K562 (cell line): ENCODE measurements around the gene PFN2.

ENCODE experiments used
- NELFE ChIP-seq: IDR thresholded peaks from 2 replicates; pipeline ENCODE4 v1.6.1; 2011; ENCODE audit warnings: mild to moderate bottlenecking; ENCODE audit not compliant: insufficient read depth, insufficient read length
- POLR2A ChIP-seq: fragments of 450-650 bp; conservative IDR thresholded peaks from 2 replicates; pipeline ENCODE4 v1.6.1; 2016
- POLR2AphosphoS5 ChIP-seq: IDR thresholded peaks from 2 replicates; pipeline ENCODE4 v1.6.1; 2011; ENCODE audit warnings: mild to moderate bottlenecking, low read depth, low read length, moderate library complexity; ENCODE audit not compliant: control insufficient read depth, insufficient read depth
- PTBP1 ChIP-seq: fragments of 200-400 bp; formaldehyde crosslinking; IDR thresholded peaks from 2 replicates; pipeline ENCODE4 v1.6.1; 2017; ENCODE audit warnings: low read depth, low read length
- SMARCA4 ChIP-seq: fragments of 450-650 bp; IDR thresholded peaks from 2 replicates; pipeline ENCODE4 v1.6.1; 2016
- SP1 ChIP-seq: sonication (generic); formaldehyde crosslinking; IDR thresholded peaks from 2 replicates; pipeline ENCODE4 v1.8.1; 2022; ENCODE audit warnings: mild to moderate bottlenecking, missing genetic modification reagents
- ZNF263 ChIP-seq: sonication (generic); formaldehyde crosslinking; IDR thresholded peaks from 2 replicates; pipeline ENCODE4 v1.8.0; 2022; ENCODE audit warnings: mild to moderate bottlenecking, missing genetic modification reagents, borderline replicate concordance
- TF ChIP-seq, protein P1 (sequence below), 3 experiments: IDR thresholded peaks in 2 of 3; conservative IDR thresholded peaks in 1 of 3; 2 replicates each; pipeline ENCODE4 v1.5.1; 2011 to 2012; ENCODE audit warnings: low read length in 3 of 3, mild to moderate bottlenecking in 3 of 3, control low read depth in 2 of 3, improper control_type of control experiment in 1 of 3, inconsistent platforms in 1 of 3, low read depth in 1 of 3, mixed read lengths in 1 of 3, moderate library complexity in 1 of 3; ENCODE audit not compliant: insufficient read depth in 2 of 3
- TF ChIP-seq, protein P2 (sequence below): fragments of 150-350 bp; conservative IDR thresholded peaks from 2 replicates; pipeline ENCODE4 v1.6.1; 2014; ENCODE audit warnings: low read length
- TF ChIP-seq, protein P3 (sequence below): sonication (generic); formaldehyde crosslinking; IDR thresholded peaks from 2 replicates; pipeline ENCODE4 v1.4.0; 2020; ENCODE audit warnings: mild to moderate bottlenecking, missing genetic modification reagents
- TF ChIP-seq, protein P4 (sequence below): fragments of 250-450 bp; sonication (Bioruptor Pico); IDR thresholded peaks from 2 replicates; pipeline ENCODE4 v1.5.0; 2021
- TF ChIP-seq, protein P5 (sequence below): fragments of 450-650 bp; IDR thresholded peaks from 2 replicates; pipeline ENCODE4 v1.6.1; 2016

DNA sequence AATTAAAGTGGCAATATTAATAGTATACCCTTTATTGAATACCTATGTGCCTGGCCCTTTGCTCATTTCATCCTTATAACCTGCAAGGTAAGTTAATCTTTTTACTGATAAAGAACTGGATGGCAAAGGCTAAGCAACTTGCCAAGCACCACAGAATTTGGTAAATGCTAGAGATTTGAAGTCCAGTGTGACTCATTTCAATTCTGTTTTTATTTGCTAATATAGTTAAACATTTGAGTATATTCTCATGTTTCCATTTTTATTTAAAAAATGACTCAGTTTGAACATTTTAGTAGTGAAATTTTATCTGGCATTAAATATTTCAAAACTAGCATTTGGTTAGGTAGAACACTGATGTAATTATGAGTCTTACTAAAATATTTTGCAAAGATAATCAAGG is 11.3 kb downstream of the PFN2 start:
- TF ChIP-seq, protein P1, sequence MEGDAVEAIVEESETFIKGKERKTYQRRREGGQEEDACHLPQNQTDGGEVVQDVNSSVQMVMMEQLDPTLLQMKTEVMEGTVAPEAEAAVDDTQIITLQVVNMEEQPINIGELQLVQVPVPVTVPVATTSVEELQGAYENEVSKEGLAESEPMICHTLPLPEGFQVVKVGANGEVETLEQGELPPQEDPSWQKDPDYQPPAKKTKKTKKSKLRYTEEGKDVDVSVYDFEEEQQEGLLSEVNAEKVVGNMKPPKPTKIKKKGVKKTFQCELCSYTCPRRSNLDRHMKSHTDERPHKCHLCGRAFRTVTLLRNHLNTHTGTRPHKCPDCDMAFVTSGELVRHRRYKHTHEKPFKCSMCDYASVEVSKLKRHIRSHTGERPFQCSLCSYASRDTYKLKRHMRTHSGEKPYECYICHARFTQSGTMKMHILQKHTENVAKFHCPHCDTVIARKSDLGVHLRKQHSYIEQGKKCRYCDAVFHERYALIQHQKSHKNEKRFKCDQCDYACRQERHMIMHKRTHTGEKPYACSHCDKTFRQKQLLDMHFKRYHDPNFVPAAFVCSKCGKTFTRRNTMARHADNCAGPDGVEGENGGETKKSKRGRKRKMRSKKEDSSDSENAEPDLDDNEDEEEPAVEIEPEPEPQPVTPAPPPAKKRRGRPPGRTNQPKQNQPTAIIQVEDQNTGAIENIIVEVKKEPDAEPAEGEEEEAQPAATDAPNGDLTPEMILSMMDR (IDR thresholded peaks at IDR 0.05 in 2 of 3, conservative IDR thresholded peaks at IDR 0.05 in 1 of 3; ENCODE audit: insufficient read depth in 2 of 3, low read depth in 1 of 3, low read length in 3 of 3): no peak
- TF ChIP-seq SMARCA4 (no peak), ZNF263 (no peak), PTBP1 (no peak), POLR2AphosphoS5 (no peak), SP1 (CRISPR knock-in tag) (no peak), NELFE (no peak), POLR2A (no peak)
- TF ChIP-seq, protein P2, sequence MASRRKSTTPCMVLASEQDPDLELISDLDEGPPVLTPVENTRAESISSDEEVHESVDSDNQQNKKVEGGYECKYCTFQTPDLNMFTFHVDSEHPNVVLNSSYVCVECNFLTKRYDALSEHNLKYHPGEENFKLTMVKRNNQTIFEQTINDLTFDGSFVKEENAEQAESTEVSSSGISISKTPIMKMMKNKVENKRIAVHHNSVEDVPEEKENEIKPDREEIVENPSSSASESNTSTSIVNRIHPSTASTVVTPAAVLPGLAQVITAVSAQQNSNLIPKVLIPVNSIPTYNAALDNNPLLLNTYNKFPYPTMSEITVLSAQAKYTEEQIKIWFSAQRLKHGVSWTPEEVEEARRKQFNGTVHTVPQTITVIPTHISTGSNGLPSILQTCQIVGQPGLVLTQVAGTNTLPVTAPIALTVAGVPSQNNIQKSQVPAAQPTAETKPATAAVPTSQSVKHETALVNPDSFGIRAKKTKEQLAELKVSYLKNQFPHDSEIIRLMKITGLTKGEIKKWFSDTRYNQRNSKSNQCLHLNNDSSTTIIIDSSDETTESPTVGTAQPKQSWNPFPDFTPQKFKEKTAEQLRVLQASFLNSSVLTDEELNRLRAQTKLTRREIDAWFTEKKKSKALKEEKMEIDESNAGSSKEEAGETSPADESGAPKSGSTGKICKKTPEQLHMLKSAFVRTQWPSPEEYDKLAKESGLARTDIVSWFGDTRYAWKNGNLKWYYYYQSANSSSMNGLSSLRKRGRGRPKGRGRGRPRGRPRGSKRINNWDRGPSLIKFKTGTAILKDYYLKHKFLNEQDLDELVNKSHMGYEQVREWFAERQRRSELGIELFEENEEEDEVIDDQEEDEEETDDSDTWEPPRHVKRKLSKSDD: no peak
- TF ChIP-seq, protein P3, sequence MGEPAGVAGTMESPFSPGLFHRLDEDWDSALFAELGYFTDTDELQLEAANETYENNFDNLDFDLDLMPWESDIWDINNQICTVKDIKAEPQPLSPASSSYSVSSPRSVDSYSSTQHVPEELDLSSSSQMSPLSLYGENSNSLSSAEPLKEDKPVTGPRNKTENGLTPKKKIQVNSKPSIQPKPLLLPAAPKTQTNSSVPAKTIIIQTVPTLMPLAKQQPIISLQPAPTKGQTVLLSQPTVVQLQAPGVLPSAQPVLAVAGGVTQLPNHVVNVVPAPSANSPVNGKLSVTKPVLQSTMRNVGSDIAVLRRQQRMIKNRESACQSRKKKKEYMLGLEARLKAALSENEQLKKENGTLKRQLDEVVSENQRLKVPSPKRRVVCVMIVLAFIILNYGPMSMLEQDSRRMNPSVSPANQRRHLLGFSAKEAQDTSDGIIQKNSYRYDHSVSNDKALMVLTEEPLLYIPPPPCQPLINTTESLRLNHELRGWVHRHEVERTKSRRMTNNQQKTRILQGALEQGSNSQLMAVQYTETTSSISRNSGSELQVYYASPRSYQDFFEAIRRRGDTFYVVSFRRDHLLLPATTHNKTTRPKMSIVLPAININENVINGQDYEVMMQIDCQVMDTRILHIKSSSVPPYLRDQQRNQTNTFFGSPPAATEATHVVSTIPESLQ (CRISPR knock-in tag): no peak
- TF ChIP-seq, protein P4, sequence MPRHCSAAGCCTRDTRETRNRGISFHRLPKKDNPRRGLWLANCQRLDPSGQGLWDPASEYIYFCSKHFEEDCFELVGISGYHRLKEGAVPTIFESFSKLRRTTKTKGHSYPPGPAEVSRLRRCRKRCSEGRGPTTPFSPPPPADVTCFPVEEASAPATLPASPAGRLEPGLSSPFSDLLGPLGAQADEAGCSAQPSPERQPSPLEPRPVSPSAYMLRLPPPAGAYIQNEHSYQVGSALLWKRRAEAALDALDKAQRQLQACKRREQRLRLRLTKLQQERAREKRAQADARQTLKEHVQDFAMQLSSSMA (CRISPR knock-in tag): no peak
- TF ChIP-seq, protein P5, sequence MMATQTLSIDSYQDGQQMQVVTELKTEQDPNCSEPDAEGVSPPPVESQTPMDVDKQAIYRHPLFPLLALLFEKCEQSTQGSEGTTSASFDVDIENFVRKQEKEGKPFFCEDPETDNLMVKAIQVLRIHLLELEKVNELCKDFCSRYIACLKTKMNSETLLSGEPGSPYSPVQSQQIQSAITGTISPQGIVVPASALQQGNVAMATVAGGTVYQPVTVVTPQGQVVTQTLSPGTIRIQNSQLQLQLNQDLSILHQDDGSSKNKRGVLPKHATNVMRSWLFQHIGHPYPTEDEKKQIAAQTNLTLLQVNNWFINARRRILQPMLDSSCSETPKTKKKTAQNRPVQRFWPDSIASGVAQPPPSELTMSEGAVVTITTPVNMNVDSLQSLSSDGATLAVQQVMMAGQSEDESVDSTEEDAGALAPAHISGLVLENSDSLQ: no peak
